Osteocyte (in vitro differentiated cells): ENCODE data around the gene EPHX1. TPM values are rescaled to one million over a fixed set of nuclear protein-coding genes. Genes with fewer than 3 reads are reported as not detected.
A peak's percentile ranks its signal among the peaks of the same experiment; 100 is the strongest.
"Not testable (repeated sequence)": the region's sequence is repeated elsewhere in the genome, so short reads cannot be mapped to it uniquely, and the experiment has no call there.

ENCODE experiments used
- DNase-seq: peaks from one replicate; pipeline ENCODE4 v3.0.0; 2021; ENCODE audit warnings: mixed read lengths; ENCODE audit not compliant: unreplicated experiment; ENCODE audit errors: extremely low spot score
- H3K27ac Mint-ChIP-seq: one replicate; pipeline ENCODE4 v1.8.0; 2021; ENCODE audit warnings: mild to moderate bottlenecking, mixed read lengths; ENCODE audit not compliant: unreplicated experiment
- H3K27me3 Mint-ChIP-seq: one replicate; pipeline ENCODE4 v1.8.0; 2021; ENCODE audit warnings: mixed read lengths; ENCODE audit not compliant: unreplicated experiment
- H3K36me3 Mint-ChIP-seq: one replicate; pipeline ENCODE4 v1.8.0; 2021; ENCODE audit warnings: mixed read lengths; ENCODE audit not compliant: unreplicated experiment
- H3K4me1 Mint-ChIP-seq: one replicate; pipeline ENCODE4 v1.8.0; 2021; ENCODE audit warnings: mixed read lengths; ENCODE audit not compliant: unreplicated experiment
- H3K4me3 Mint-ChIP-seq: one replicate; pipeline ENCODE4 v1.8.0; 2021; ENCODE audit warnings: mild to moderate bottlenecking, moderate library complexity, mixed read lengths; ENCODE audit not compliant: unreplicated experiment
- H3K9me3 Mint-ChIP-seq: one replicate; pipeline ENCODE4 v1.8.0; 2021; ENCODE audit warnings: mixed read lengths; ENCODE audit not compliant: unreplicated experiment
- CTCF ChIP-seq: fragments of 200-600 bp; sonication (generic); IDR thresholded peaks from 2 replicates; pipeline ENCODE4 v1.5.0; 2021; ENCODE audit warnings: antibody characterized with exemption, mild to moderate bottlenecking, moderate library complexity
- long read RNA-seq: library from polyadenylated mRNA; unstranded; transcript quantifications from one replicate; pipeline ENCODE4 v2.0.0, GENCODE V29; 2021
- total RNA-seq: library from RNA; stranded (reverse); gene quantifications from 2 replicates; pipeline ENCODE4 v1.2.1, GENCODE V29; 2021

Gene EPHX1
- 30.3 and 32.3 TPM in 2 replicates for total RNA-seq
- long read RNA-seq = 0 reads

DNA sequence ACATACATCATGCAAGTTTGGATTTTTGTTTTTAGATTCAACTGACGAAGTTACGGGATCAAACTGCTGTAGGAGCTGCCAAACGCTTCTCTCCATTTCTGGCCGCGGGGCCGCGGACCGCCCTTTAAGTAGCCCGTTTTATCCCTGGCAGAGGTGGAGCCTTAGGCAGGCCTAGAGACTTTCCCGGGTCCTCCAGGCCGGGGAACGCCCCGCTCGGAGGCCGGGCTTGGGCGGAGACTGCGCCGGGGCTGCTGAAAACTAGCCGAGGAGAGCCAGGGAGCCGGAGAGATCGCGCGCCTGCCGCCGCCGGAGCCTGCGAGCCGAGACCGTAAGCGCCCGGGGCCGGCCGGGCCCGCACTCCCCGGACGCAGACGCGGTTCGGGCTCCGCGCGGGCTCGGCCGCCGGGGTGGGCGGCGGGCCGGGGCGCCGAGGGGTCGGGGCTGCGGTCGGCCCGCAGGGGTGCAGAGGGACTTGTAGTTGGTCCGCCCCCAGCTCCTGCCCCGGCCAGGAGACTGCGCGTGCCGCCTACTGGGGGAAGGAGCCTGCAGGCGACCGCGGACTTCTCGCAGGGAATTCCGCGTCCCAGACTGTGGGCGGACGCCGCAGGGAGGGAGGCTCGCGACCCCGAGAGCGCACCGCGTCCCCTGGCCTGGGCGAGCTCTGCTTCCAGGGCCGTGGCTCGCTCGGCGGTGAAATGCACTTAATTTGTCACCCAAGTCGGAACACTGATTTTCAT is at the start of gene EPHX1:
TSS of gene EPHX1 (plus strand) at position 283 of the 737 bp plus-strand sequence. CDS start 18,606 bp downstream, outside the sequence.
- H3K27ac Mint-ChIP-seq = peak within 1 kb of the TSS; percentile 81
- no peaks in the 10 kb centered on the region for H3K36me3 Mint-ChIP-seq
- peaks cover 34% of the 10 kb centered on the region for H3K4me1 Mint-ChIP-seq
- no peaks in the 10 kb centered on the region for H3K27me3 Mint-ChIP-seq
- DNase-seq = peak; percentile 95
- TF ChIP-seq CTCF = peak; percentile 47
- no peaks in the 10 kb centered on the region for H3K9me3 Mint-ChIP-seq
- H3K4me3 Mint-ChIP-seq = peak within 1 kb of the TSS; percentile 80

DNA sequence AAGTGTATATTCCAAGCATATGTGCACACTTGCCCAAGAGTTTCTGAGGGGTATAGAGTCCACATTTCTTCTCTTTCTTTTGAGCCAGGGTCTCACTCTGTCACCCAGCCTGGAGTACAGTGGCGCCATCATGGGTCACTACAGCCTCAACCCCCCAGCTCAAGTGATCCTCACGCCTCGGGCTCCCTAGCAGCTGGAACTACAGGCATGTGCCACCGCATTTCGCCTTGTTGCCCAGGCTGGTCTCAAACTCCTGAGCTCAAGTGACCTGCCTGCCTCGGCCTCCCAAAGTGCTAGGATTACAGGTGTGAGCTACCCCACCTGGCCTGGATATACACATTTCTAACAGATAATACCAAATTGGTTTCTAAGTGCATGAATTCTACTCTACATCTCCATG is 49.4 kb upstream of the EPHX1 start:
- Mint-ChIP-seq H3K27ac (no peak overlapping the region), H3K4me3 (no peak overlapping the region), H3K4me1 (peaks cover 38% of the 10 kb centered on the region), H3K36me3 (no peaks in the 10 kb centered on the region), H3K9me3 (no peaks in the 10 kb centered on the region), H3K27me3 (no peaks in the 10 kb centered on the region)
- TF ChIP-seq CTCF = no peak
- DNase-seq = no peak

DNA sequence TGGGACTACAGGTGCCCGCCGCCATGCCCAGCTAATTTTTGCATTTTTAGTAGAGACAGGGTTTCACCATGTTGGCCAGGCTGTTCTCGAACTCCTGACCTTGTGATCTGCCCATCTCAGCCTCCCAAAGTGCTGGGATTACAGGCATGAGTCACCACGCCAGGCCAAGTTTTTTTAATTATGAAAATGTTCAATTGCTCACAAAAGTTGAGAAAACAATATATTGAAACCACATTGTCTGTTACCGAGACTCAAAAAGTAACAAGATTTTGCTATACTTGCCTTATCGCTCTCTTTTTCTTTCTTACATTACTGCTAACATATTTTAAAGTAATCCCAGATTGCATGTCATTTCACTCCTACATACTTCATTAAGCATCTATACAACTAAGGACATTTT is 48.5 kb upstream of the EPHX1 start:
- not testable (repeated sequence) for H3K4me3 Mint-ChIP-seq, H3K9me3 Mint-ChIP-seq, H3K36me3 Mint-ChIP-seq, H3K27ac Mint-ChIP-seq, H3K27me3 Mint-ChIP-seq, DNase-seq
- peaks cover 40% of the 10 kb centered on the region for H3K4me1 Mint-ChIP-seq

GRCh38 chr1:225762002-225762441 is 47.9 kb upstream of the EPHX1 start:
- Mint-ChIP-seq H3K27ac (peak overlapping the region; percentile 78), H3K9me3 (no peaks in the 10 kb centered on the region), H3K4me3 (no peak overlapping the region), H3K27me3 (no peaks in the 10 kb centered on the region), H3K4me1 (peaks cover 46% of the 10 kb centered on the region), H3K36me3 (no peaks in the 10 kb centered on the region)
- no peak for DNase-seq
- no peak for TF ChIP-seq CTCF

GRCh38 chr1:225762444-225762843 is 47.5 kb upstream of the EPHX1 start:
- peak overlapping the region; percentile 78 for H3K27ac Mint-ChIP-seq
- TF ChIP-seq CTCF = no peak
- no peak overlapping the region for H3K4me3 Mint-ChIP-seq
- no peak for DNase-seq
- H3K27me3 Mint-ChIP-seq = no peaks in the 10 kb centered on the region
- no peaks in the 10 kb centered on the region for H3K9me3 Mint-ChIP-seq
- no peaks in the 10 kb centered on the region for H3K36me3 Mint-ChIP-seq
- peaks cover 51% of the 10 kb centered on the region for H3K4me1 Mint-ChIP-seq
